ENCODE results near the gene HIP1R.
"Not testable (repeated sequence)": the region's sequence is repeated elsewhere in the genome, so short reads cannot be mapped to it uniquely, and the experiment has no call there.

GRCh38 chr12:122892724-122893123, 57.5 kb downstream of the HIP1R start:
- not testable (repeated sequence) for TF ChIP-seq POLR2A (IDR thresholded peaks at IDR 0.05; ENCODE audit: low read depth, low read length); CTCF (conservative IDR thresholded peaks at IDR 0.05; ENCODE audit: low read depth, low read length); SMC3 (IDR thresholded peaks at IDR 0.05; ENCODE audit: low read depth, low read length)

Data from IMR-90 (cell line).